Measurements from ENCODE around the gene OR2V1. TPM values are rescaled to one million over a fixed set of nuclear protein-coding genes. Genes with fewer than 3 reads are reported as not detected.
"Not testable (repeated sequence)": the region's sequence is repeated elsewhere in the genome, so short reads cannot be mapped to it uniquely, and the experiment has no call there.

The OR2V1 gene
- total RNA-seq, 1 donor from 2014 or later = not detected

DNA sequence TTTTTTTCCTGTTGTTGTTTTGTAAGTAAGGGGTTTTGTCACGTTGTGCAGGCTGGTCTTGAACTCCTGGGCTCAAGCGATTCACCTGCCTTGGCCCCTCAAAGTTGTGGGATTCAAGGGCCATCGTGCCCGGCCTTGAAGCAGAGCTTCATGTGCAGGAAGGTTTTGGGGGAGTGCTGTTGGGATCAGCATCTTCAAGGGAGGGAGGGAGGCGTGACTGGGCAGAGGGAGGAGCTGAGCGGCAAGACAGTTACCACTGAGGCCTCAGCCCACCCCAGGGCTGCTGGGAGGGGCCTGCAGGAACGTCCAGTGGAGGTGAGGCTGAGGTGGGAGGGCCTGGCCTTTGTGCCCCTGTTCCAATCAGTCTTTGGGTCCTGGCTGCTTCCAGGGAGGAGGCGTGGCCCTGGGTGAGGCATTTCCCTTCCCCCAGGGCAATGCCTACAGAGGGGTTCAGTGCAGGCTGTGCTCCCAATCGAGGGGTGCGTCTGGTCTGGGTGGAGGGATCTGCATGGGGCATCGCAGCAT, 21.4 kb downstream of the OR2V1 start:
- Histone ChIP-seq H3K4me1 (no peaks in the 10 kb centered on the region), H3K27ac (no peak overlapping the region), H3K36me3 (no peaks in the 10 kb centered on the region), H3K9me3 (peaks cover 0 to 5% of the 10 kb centered on the region in 2 donors), H3K4me3 (no peak overlapping the region), H3K27me3 (no peaks in the 10 kb centered on the region)
- intact Hi-C loops (cut with DNase I) = no loop called here
- TF ChIP-seq CTCF (IDR thresholded peaks at IDR 0.05) = no peak
- DNase-seq (ENCODE audit: low spot score in 2 of 2) = peak in 1 of 2 donors; percentile 33

GRCh38 chr5:181108578-181109165, 22.3 kb downstream of the OR2V1 start:
- H3K4me3 ChIP-seq = no peak overlapping the region
- TF ChIP-seq CTCF (IDR thresholded peaks at IDR 0.05) = no peak
- H3K9me3 ChIP-seq = no peaks in the 10 kb centered on the region
- no peaks in the 10 kb centered on the region for H3K27me3 ChIP-seq
- H3K36me3 ChIP-seq = no peaks in the 10 kb centered on the region
- peak in 1 of 2 donors; percentile 41 for DNase-seq (ENCODE audit: low spot score in 2 of 2)
- no peak overlapping the region for H3K27ac ChIP-seq
- no peaks in the 10 kb centered on the region for H3K4me1 ChIP-seq
- intact Hi-C loops (cut with DNase I) = no loop called here

- no peak overlapping the region for H3K4me3 ChIP-seq
- H3K36me3 ChIP-seq = no peaks in the 10 kb centered on the region
- no peak for DNase-seq (ENCODE audit: low spot score in 2 of 2)
- no peak overlapping the region for H3K27ac ChIP-seq
- no peak for TF ChIP-seq CTCF (IDR thresholded peaks at IDR 0.05)
- no peaks in the 10 kb centered on the region for H3K9me3 ChIP-seq
- H3K27me3 ChIP-seq = no peaks in the 10 kb centered on the region
- no peaks in the 10 kb centered on the region for H3K4me1 ChIP-seq
- intact Hi-C loops (cut with DNase I) = no loop called here
Measured at GRCh38 chr5:181107699-181108098, 23.3 kb downstream of the OR2V1 start.

DNA sequence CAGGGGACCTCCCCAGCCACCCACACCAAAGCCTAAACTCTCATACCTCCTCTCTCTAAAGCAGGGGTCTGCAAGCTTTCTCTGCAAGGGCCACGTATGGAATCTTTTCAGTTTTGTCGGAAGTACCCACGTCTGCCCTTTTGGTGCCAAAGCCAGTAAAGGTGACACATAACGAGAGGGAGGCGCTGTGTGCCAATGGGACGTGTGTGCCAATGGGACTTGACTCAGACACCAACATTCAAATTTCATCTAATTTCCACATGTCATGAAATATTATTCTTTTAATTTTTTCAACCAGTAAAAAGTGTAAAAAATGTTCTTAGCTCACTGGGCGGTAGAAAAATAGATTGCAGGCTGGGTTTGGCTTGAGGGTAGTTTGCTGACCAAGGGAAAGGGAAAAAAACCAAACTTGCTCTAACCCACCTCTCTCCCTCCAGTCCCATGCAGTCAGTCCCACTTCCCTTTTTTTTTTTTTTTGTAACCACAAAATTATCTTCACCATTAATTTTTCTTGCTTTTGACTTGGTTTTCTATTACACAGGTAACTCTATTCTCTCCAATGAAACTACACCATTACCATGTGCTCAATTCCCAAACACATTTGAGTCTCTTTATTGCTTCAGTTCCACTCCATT, 25.5 kb downstream of the OR2V1 start:
- intact Hi-C loops (cut with DNase I) = no loop called here
- no peaks in the 10 kb centered on the region for H3K27me3 ChIP-seq

DNA sequence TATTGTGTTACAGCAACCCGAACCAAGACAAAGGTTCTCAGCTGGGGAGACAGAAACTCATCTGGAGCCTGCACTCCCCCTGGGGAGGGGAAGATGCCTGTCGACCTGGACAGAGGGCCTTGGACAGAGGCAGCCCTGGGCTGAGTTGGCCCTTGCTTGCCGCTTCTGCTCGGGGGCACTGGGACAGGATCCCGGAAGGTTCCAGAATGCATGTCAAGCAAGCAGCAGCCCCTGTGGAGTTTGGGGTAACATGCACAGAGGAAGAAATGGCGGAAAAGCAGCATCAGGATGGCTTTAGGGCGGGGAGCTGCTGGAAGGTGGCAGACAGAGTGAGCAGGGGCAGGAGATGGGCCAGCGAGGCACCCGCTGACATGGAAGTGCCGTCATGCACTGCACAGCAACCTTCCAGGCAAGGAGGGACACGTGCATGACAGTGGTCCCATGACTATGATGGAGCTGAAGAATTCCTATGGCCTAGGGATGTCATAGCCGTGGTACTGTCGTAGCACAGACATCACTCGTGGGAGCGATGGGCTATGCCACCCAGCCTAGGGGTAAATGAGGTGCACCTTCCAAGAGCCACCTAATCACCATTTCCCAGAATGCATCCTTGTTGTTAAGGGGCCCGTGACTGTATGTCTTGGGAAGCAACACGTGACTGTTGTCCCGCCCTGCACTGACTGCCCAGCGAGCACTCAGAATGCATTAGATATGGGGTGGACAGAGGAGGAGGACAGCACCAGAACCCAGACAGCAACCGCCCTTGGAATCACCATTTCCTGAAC, 26.2 kb downstream of the OR2V1 start:
- H3K27me3 ChIP-seq; H3K4me3 ChIP-seq; H3K4me1 ChIP-seq; DNase-seq (ENCODE audit: low spot score in 2 of 2); intact Hi-C loops (cut with DNase I); H3K27ac ChIP-seq; H3K9me3 ChIP-seq; H3K36me3 ChIP-seq: not testable (repeated sequence)

More for the DNA sequence above, 25.5 kb downstream of the OR2V1 start:
- Histone ChIP-seq H3K36me3 (no peaks in the 10 kb centered on the region), H3K4me3 (no peak overlapping the region), H3K9me3 (no peaks in the 10 kb centered on the region), H3K27ac (no peak overlapping the region), H3K4me1 (no peaks in the 10 kb centered on the region)
- no peak for TF ChIP-seq CTCF (IDR thresholded peaks at IDR 0.05)
- DNase-seq (ENCODE audit: low spot score in 2 of 2) = peak in 1 of 2 donors; percentile 41

DNA sequence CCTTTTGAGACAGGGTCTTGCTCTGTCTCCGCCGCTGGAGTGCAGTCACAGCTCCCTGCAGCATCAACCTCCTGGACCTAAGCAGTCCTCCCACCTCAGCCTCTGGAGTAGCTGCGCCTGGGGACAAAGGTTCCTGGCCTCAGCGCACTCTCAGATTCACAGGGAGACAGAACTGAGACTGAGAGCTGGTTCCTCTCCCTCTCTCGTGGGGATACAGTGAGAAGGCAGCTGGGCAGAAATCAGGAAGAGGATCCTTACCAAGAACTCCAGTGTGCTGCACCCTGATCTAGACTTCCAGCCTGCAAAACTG, 26.8 kb downstream of the OR2V1 start:
- H3K27me3 ChIP-seq; H3K9me3 ChIP-seq; H3K4me3 ChIP-seq; intact Hi-C loops (cut with DNase I); H3K27ac ChIP-seq; H3K4me1 ChIP-seq; H3K36me3 ChIP-seq: not testable (repeated sequence)
- peak in 1 of 2 donors; percentile 42 for DNase-seq (ENCODE audit: low spot score in 2 of 2)

DNA sequence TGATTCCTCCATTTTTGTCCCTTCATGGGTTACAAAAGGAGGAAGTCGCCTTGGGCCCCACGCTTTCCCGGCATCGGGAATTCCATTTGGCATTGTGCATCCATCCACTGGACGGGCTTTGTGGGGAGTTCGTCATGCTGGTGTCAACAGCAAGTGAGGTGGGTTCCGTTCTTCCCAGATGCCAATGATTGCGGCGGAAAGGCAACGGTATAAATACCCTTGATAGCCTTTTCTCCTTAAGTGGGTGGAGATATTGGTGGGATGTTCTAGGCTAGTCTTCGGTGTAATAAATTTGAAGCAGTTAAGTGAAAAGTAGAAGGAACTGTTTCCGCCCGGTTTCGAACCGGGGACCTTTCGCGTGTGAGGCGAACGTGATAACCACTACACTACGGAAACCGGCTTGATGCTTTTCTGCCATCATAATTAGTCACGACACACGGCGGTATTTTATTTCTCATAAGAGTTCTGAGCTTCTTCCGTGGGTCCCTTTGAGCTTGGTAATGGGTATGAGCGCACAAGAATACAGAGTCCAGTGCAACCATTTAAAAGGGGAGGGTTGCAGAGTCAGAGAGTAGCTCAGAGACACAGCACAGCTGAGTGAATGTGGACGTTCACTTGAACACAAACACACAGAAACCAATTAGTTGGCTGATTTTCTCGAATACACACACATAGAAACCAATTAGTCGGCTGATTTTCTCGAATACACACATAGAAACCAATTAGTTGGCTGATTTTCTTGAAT, 28.9 kb downstream of the OR2V1 start:
- H3K27ac ChIP-seq; intact Hi-C loops (cut with DNase I); H3K27me3 ChIP-seq; H3K9me3 ChIP-seq; H3K36me3 ChIP-seq; H3K4me1 ChIP-seq; H3K4me3 ChIP-seq; DNase-seq (ENCODE audit: low spot score in 2 of 2): not testable (repeated sequence)

GRCh38 chr5:181101030-181101641, 29.8 kb downstream of the OR2V1 start:
- H3K4me3 ChIP-seq; intact Hi-C loops (cut with DNase I): not testable (repeated sequence)
- DNase-seq (ENCODE audit: low spot score in 2 of 2) = peak in 1 of 2 donors; percentile 60

More at GRCh38 chr5:181101030-181101641, 29.8 kb downstream of the OR2V1 start:
- H3K9me3 ChIP-seq, H3K27ac ChIP-seq, H3K4me1 ChIP-seq, H3K36me3 ChIP-seq, H3K27me3 ChIP-seq: not testable (repeated sequence)

All from ascending aorta (tissue), 2 donors.